ENCODE results near the gene MUC2.
A peak's percentile ranks its signal among the peaks of the same experiment; 100 is the strongest.

Gene MUC2

GRCh38 chr11:1049071-1049405, 25.6 kb upstream of the MUC2 start:
- no peak for DNase-seq
- H3K9me3 ChIP-seq (ENCODE audit: control extremely low read depth in 1 of 5, control insufficient read depth in 4 of 5, insufficient read depth in 2 of 5, low read depth in 1 of 5, low read length in 4 of 5): no peaks in the 10 kb centered on the region
- 96% methylated on average over 4 of the region's 6 CpGs for WGBS (ENCODE audit: insufficient coverage)
- H3K27me3 ChIP-seq (replicated peaks in 2 of 5; ENCODE audit: control insufficient read depth in 4 of 5, insufficient read depth in 5 of 5, low read length in 4 of 5): peaks cover 0 to 7% (median 5%) of the 10 kb centered on the region in 5 experiments
- H3K4me3 ChIP-seq (ENCODE audit: control insufficient read depth in 1 of 7, extremely low read depth in 1 of 7, insufficient read depth in 4 of 7, low read depth in 2 of 7, low read length in 6 of 7): no peak overlapping the region
- CTCF ChIA-PET: interaction anchor here (1.3 kb wide), 1 partner anchor 23 kb away, joined by 4 read pairs; no protein-coding TSS in a partner anchor
- H3K36me3 ChIP-seq (ENCODE audit: control insufficient read depth in 4 of 4, insufficient read depth in 4 of 4, low read length in 3 of 4): no peaks in the 10 kb centered on the region
- H3K4me1 ChIP-seq (ENCODE audit: control extremely low read depth in 1 of 4, control insufficient read depth in 4 of 4, insufficient read depth in 4 of 4, low read length in 3 of 4): peaks cover 0 to 28% (median 13%) of the 10 kb centered on the region in 4 experiments
- POLR2A ChIA-PET: no interaction called here
- no peak overlapping the region for H3K27ac ChIP-seq (ENCODE audit: insufficient read depth in 1 of 2, low read depth in 1 of 2, low read length in 2 of 2, poor library complexity in 1 of 2, severe bottlenecking in 2 of 2)

DNA sequence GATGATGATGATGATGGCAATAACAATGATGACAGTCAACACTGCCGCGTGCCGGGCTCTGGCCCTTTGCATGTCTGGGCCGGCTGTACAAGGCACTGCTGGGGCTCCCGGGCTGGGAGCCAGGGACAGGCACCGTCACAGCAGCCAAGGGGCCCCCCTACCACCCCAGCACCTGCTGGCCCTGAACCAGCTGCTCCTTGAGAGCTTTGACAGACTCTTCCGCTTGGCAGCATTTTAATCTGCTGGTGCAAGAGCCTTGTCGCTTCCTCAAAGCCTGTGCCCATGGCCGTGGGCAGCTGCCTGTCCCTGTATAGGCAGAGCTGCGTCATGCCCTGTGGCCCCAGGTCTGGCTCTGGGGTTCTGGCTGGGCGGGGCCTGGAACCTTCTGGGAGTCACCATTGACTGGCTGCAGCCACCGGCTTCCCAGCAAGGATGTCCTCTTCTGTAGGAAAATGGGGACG, 25.2 kb upstream of the MUC2 start:
- H3K4me1 ChIP-seq (ENCODE audit: control extremely low read depth in 1 of 4, control insufficient read depth in 4 of 4, insufficient read depth in 4 of 4, low read length in 3 of 4): peaks cover 0 to 28% (median 13%) of the 10 kb centered on the region in 4 experiments
- peak; percentile 69 to 95 (median 90) for DNase-seq
- POLR2A ChIA-PET: no interaction called here
- H3K27me3 ChIP-seq (replicated peaks in 2 of 5; ENCODE audit: control insufficient read depth in 4 of 5, insufficient read depth in 5 of 5, low read length in 4 of 5): peaks cover 0 to 7% (median 5%) of the 10 kb centered on the region in 5 experiments
- no peaks in the 10 kb centered on the region for H3K36me3 ChIP-seq (ENCODE audit: control insufficient read depth in 4 of 4, insufficient read depth in 4 of 4, low read length in 3 of 4)
- H3K27ac ChIP-seq (ENCODE audit: insufficient read depth in 1 of 2, low read depth in 1 of 2, low read length in 2 of 2, poor library complexity in 1 of 2, severe bottlenecking in 2 of 2): no peak overlapping the region
- H3K9me3 ChIP-seq (ENCODE audit: control extremely low read depth in 1 of 5, control insufficient read depth in 4 of 5, insufficient read depth in 2 of 5, low read depth in 1 of 5, low read length in 4 of 5): no peaks in the 10 kb centered on the region
- WGBS (ENCODE audit: insufficient coverage): 32% methylated on average over 13 of the region's 13 CpGs
- CTCF ChIA-PET: interaction anchor here (0.8 to 1.4 kb wide), 3 partner anchors 8 to 23 kb away, joined by 3 to 6 read pairs (median 4); no protein-coding TSS in a partner anchor
- H3K4me3 ChIP-seq (ENCODE audit: control insufficient read depth in 1 of 7, extremely low read depth in 1 of 7, insufficient read depth in 4 of 7, low read depth in 2 of 7, low read length in 6 of 7): no peak overlapping the region

DNA sequence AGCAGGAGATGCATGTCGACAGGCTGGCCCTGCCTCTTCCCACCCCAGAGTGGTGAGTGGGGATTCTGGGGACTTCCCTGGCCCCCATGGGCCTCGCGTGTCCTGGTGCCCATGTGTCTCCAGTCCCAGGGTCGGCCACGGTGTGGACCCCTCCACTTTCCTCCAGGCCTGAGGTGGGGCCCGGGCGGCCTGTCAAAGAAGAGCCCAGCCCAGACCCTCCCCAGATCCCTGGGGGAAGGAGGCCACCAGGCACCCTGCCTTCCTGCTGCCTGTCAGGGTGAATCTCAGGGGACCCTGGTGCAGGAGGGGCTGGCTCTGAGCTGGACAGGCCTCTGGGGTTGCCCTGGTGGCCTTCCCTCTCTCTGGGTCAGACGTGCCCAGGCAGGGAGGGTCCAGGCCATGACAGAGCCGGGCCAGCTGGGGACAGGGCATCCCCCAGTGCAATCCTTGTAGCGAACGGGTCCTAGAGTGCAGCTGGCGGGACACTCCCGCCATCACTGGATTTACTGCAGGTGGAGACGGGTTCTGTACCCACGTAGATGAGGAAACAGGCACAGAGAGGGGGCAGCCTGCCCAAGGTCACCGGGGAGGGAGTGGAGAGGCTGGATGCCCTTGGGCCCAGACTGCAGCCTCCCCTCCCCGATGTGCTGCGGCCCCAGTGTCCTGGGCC, 24.6 kb upstream of the MUC2 start:
- WGBS (ENCODE audit: insufficient coverage): 65% methylated on average over 13 of the region's 18 CpGs
- no peak overlapping the region for H3K4me3 ChIP-seq (ENCODE audit: control insufficient read depth in 1 of 7, extremely low read depth in 1 of 7, insufficient read depth in 4 of 7, low read depth in 2 of 7, low read length in 6 of 7)
- DNase-seq: no peak
- ChIA-PET CTCF (interaction anchor here (0.8 to 3.3 kb wide), 8 partner anchors 9 to 209 kb away, joined by 3 to 32 read pairs (median 4); no protein-coding TSS in a partner anchor), POLR2A (no interaction called here)
- H3K27ac ChIP-seq (ENCODE audit: insufficient read depth in 1 of 2, low read depth in 1 of 2, low read length in 2 of 2, poor library complexity in 1 of 2, severe bottlenecking in 2 of 2): no peak overlapping the region
- peaks cover 0 to 7% (median 5%) of the 10 kb centered on the region in 5 experiments for H3K27me3 ChIP-seq (replicated peaks in 2 of 5; ENCODE audit: control insufficient read depth in 4 of 5, insufficient read depth in 5 of 5, low read length in 4 of 5)
- peaks cover 0 to 28% (median 13%) of the 10 kb centered on the region in 4 experiments for H3K4me1 ChIP-seq (ENCODE audit: control extremely low read depth in 1 of 4, control insufficient read depth in 4 of 4, insufficient read depth in 4 of 4, low read length in 3 of 4)
- no peaks in the 10 kb centered on the region for H3K9me3 ChIP-seq (ENCODE audit: control extremely low read depth in 1 of 5, control insufficient read depth in 4 of 5, insufficient read depth in 2 of 5, low read depth in 1 of 5, low read length in 4 of 5)
- H3K36me3 ChIP-seq (ENCODE audit: control insufficient read depth in 4 of 4, insufficient read depth in 4 of 4, low read length in 3 of 4): no peaks in the 10 kb centered on the region

DNA sequence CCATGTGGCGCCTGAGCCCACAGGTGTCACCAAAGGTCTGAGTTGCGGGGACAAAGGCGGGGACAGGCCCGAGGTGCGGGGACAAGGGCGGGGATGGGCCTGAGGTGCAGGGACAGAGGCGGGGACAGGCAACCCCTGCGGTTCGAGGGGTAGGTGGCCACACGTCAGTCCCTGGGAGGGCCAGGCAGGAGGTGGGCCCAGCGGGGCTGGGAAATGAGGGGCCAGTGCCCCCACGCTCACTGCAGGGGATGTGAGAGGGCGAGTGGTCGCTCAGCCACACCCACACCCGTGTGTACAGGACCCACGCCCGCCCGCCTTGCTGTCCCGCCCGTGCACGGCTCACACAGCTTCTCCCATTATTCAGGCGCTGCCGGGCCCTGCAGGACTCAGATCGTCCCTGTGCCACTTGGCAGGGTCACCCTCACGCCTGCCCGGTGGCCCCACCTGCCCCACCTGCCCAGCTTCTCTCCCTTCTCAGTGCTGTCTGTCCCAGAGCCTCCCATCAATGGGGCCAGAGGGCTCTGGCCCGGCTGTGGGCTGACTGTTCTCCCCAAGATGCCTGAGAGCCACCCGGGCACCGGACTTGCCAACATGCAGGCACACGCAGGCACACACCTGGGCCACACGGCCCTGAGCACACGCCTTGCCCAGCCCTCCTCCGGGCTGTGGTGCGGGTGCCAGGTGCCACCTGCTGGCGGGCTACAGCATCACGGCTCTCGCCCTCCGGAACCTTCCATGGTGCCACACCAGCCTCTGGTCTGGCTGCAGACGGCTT, 23.9 kb upstream of the MUC2 start:
- no peaks in the 10 kb centered on the region for H3K9me3 ChIP-seq (ENCODE audit: control extremely low read depth in 1 of 5, control insufficient read depth in 4 of 5, insufficient read depth in 2 of 5, low read depth in 1 of 5, low read length in 4 of 5)
- ChIA-PET POLR2A (no interaction called here), CTCF (interaction anchor here (0.7 to 3.3 kb wide), 12 partner anchors 9 to 216 kb away, joined by 3 to 32 read pairs (median 4); no protein-coding TSS in a partner anchor)
- H3K27ac ChIP-seq (ENCODE audit: insufficient read depth in 1 of 2, low read depth in 1 of 2, low read length in 2 of 2, poor library complexity in 1 of 2, severe bottlenecking in 2 of 2): no peak overlapping the region
- WGBS (ENCODE audit: insufficient coverage): 47% methylated on average over 32 of the region's 39 CpGs
- no peak overlapping the region for H3K4me3 ChIP-seq (ENCODE audit: control insufficient read depth in 1 of 7, extremely low read depth in 1 of 7, insufficient read depth in 4 of 7, low read depth in 2 of 7, low read length in 6 of 7)
- DNase-seq: peak; percentile 58 to 76 (median 74)
- H3K4me1 ChIP-seq (ENCODE audit: control extremely low read depth in 1 of 4, control insufficient read depth in 4 of 4, insufficient read depth in 4 of 4, low read length in 3 of 4): peaks cover 0 to 28% (median 13%) of the 10 kb centered on the region in 4 experiments
- H3K27me3 ChIP-seq (replicated peaks in 2 of 5; ENCODE audit: control insufficient read depth in 4 of 5, insufficient read depth in 5 of 5, low read length in 4 of 5): peaks cover 0 to 7% (median 5%) of the 10 kb centered on the region in 5 experiments
- no peaks in the 10 kb centered on the region for H3K36me3 ChIP-seq (ENCODE audit: control insufficient read depth in 4 of 4, insufficient read depth in 4 of 4, low read length in 3 of 4)

DNA sequence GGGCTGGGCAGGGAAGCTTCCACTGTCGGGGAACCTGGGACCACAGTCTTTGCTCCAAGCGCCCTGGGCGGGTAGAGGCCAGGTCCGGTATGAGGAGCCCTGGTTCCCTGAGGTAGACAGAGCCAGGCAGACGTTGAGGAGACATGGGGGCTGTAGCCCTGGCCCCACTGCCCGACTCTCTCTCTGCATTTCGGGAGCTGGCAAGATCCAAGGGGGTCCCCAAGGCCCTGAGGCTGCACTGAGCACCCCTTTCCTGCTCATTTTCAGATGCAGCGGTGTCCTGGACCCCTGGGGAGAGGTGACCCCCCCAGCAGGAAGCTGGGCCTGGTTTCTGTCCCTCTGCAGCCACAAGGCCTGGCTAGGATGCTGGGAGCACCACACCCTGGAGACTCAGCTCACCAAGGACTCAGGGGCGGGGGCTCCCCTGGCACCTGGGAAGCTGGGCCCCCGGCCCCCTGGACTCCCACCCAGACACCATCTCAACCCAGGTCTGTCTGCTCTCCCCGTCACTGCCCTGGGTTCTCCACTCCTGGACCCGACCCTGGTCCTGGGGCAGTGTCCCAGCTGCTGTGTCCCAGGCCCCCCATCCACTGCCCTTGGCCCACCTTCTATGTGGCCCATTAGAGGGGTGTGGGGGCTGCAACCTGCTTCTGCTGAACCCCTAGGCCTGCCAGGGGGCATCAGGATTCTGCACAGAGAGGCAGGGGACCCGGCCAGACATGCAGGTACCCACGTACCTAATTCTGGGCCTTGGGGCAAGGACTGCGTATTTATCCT, 23.1 kb upstream of the MUC2 start:
- DNase-seq: no peak
- Histone ChIP-seq H3K4me3 (ENCODE audit: control insufficient read depth in 1 of 7, extremely low read depth in 1 of 7, insufficient read depth in 4 of 7, low read depth in 2 of 7, low read length in 6 of 7) (no peak overlapping the region), H3K4me1 (ENCODE audit: control extremely low read depth in 1 of 4, control insufficient read depth in 4 of 4, insufficient read depth in 4 of 4, low read length in 3 of 4) (peaks cover 0 to 28% (median 13%) of the 10 kb centered on the region in 4 experiments), H3K9me3 (ENCODE audit: control extremely low read depth in 1 of 5, control insufficient read depth in 4 of 5, insufficient read depth in 2 of 5, low read depth in 1 of 5, low read length in 4 of 5) (no peaks in the 10 kb centered on the region), H3K27ac (ENCODE audit: insufficient read depth in 1 of 2, low read depth in 1 of 2, low read length in 2 of 2, poor library complexity in 1 of 2, severe bottlenecking in 2 of 2) (no peak overlapping the region), H3K27me3 (replicated peaks in 2 of 5; ENCODE audit: control insufficient read depth in 4 of 5, insufficient read depth in 5 of 5, low read length in 4 of 5) (peaks cover 0 to 7% (median 5%) of the 10 kb centered on the region in 5 experiments), H3K36me3 (ENCODE audit: control insufficient read depth in 4 of 4, insufficient read depth in 4 of 4, low read length in 3 of 4) (no peaks in the 10 kb centered on the region)
- ChIA-PET POLR2A (interaction anchor here (0.5 kb wide), 1 partner anchor 48 kb away, joined by 3 read pairs; no protein-coding TSS in a partner anchor), CTCF (interaction anchor here (0.6 to 3.3 kb wide), 13 partner anchors 8 to 217 kb away, joined by 3 to 32 read pairs (median 4); no protein-coding TSS in a partner anchor)
- WGBS (ENCODE audit: insufficient coverage): 63% methylated on average over 12 of the region's 15 CpGs

DNA sequence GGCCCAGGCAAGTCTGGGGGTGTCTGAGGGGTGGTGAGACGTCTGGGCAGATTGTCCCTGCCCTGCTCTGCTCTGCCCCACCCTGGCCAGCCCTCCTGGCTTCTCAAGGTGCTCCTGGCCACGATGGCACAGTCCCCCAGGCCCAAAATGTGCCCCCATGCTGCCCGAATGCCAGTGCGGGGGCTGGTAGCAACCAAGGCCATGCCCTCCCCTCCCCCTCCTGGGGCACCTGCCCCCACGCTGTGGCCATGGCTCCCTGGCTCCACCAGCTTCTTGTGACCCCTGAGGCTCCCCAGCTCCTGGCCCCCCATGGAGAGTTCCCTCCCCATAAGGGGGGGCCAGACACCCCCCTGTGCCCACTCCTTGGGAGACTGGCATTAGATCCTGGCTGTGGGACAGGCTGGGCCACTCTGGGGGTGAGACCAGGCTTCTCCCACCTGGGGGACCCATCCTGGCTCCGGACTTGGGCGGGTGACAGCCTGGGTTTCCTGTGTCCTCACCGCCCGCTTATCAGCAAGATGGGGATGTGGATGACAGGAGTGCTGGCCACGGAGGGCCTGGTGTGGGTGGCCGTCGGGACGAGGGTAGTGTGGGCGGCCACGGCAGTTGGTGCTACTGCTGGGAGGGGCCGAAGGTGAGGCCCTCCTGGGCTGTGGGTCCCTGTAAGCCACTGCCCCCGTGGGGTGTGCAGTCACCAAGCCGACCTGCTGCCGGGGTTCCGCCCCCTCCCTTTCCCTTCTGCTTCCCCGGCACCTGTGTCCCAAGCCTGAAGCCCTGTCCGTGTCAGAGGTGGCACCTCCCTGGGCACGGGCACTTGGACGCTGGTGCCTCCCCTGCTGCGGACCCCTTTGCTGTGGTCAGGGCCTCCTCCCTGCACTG, 22.3 kb upstream of the MUC2 start:
- POLR2A ChIA-PET: interaction anchor here (0.5 kb wide), 1 partner anchor 49 kb away, joined by 3 read pairs; no protein-coding TSS in a partner anchor
- no peak overlapping the region for H3K27ac ChIP-seq (ENCODE audit: insufficient read depth in 1 of 2, low read depth in 1 of 2, low read length in 2 of 2, poor library complexity in 1 of 2, severe bottlenecking in 2 of 2)
- H3K4me3 ChIP-seq (ENCODE audit: control insufficient read depth in 1 of 7, extremely low read depth in 1 of 7, insufficient read depth in 4 of 7, low read depth in 2 of 7, low read length in 6 of 7): no peak overlapping the region
- DNase-seq: no peak
- WGBS (ENCODE audit: insufficient coverage): 94% methylated on average over 23 of the region's 25 CpGs
- no peaks in the 10 kb centered on the region for H3K36me3 ChIP-seq (ENCODE audit: control insufficient read depth in 4 of 4, insufficient read depth in 4 of 4, low read length in 3 of 4)
- H3K9me3 ChIP-seq (ENCODE audit: control extremely low read depth in 1 of 5, control insufficient read depth in 4 of 5, insufficient read depth in 2 of 5, low read depth in 1 of 5, low read length in 4 of 5): no peaks in the 10 kb centered on the region
- peaks cover 0 to 7% (median 2%) of the 10 kb centered on the region in 5 experiments for H3K27me3 ChIP-seq (replicated peaks in 2 of 5; ENCODE audit: control insufficient read depth in 4 of 5, insufficient read depth in 5 of 5, low read length in 4 of 5)
- CTCF ChIA-PET: interaction anchor here (1.0 to 3.3 kb wide), 7 partner anchors 7 to 207 kb away, joined by 3 to 32 read pairs (median 5); no protein-coding TSS in a partner anchor
- peaks cover 0 to 28% (median 13%) of the 10 kb centered on the region in 4 experiments for H3K4me1 ChIP-seq (ENCODE audit: control extremely low read depth in 1 of 4, control insufficient read depth in 4 of 4, insufficient read depth in 4 of 4, low read length in 3 of 4)

Data from common myeloid progenitor, CD34-positive (primary cell).